Tibial artery (tissue), 4 donors: ENCODE data around the gene RPRD1B.

ENCODE experiments used
- DNase-seq, 2 donors: peaks; one replicate each; pipeline ENCODE4 v3.0.0-alpha.2; 2019
- H3K27ac ChIP-seq, 2 donors: fragments of 200-600 bp; sonication (generic) in 1 of 2; 1 replicate in 1 of 2; 2 replicates in 1 of 2; pipeline ENCODE4 v1.5.1; 2018 to 2019; ENCODE audit warnings: mild to moderate bottlenecking in 1 of 2
- H3K27me3 ChIP-seq, 2 donors: fragments of 200-600 bp; sonication (generic) in 1 of 2; one replicate each; pipeline versions ENCODE4 v1.5.1 to v1.6.0; 2016 to 2019
- H3K36me3 ChIP-seq, 3 donors: fragments of 200-600 bp; sonication (generic) in 2 of 3; one replicate each; pipeline ENCODE4 v1.5.1; 2016 to 2019; ENCODE audit warnings: mild to moderate bottlenecking in 2 of 3
- H3K4me1 ChIP-seq, 4 donors: fragments of 200-600 bp; sonication (generic) in 2 of 4; 1 replicate in 3 of 4; 2 replicates in 1 of 4; pipeline ENCODE4 v1.5.1; 2016 to 2019
- H3K4me3 ChIP-seq, 2 donors: fragments of 200-600 bp; sonication (generic) in 1 of 2; 1 replicate in 1 of 2; 2 replicates in 1 of 2; pipeline ENCODE4 v1.5.1; 2018 to 2019; ENCODE audit warnings: mild to moderate bottlenecking in 2 of 2
- H3K9me3 ChIP-seq, 3 donors: fragments of 200-600 bp; sonication (generic) in 1 of 3; one replicate each; pipeline ENCODE4 v1.5.1; 2016 to 2019
- CTCF ChIP-seq, 2 experiments: fragments of 200-600 bp in 1 of 2; fragments of 450-650 bp in 1 of 2; IDR thresholded peaks; one replicate each; pipeline ENCODE4 v1.5.1; 2017 to 2019; ENCODE audit warnings: antibody characterized with exemption in 2 of 2, mild to moderate bottlenecking in 1 of 2, moderate library complexity in 1 of 2
- intact Hi-C: fragments of 100-400 bp; cut with DNase I; formaldehyde crosslinking; loops from one replicate; pipeline ENCODE4 v1.15.0; 2023; ENCODE audit warnings: low total_unique reads

The RPRD1B gene

GRCh38 chr20:38021087-38021772 is 12.3 kb upstream of the RPRD1B start:
- Histone ChIP-seq H3K4me3 (no peak overlapping the region), H3K4me1 (no peaks in the 10 kb centered on the region), H3K9me3 (peaks cover 0 to 14% (median 5%) of the 10 kb centered on the region in 3 donors), H3K36me3 (peaks cover 21 to 25% (median 22%) of the 10 kb centered on the region in 3 donors), H3K27ac (no peak overlapping the region), H3K27me3 (no peaks in the 10 kb centered on the region)
- no peak for DNase-seq
- TF ChIP-seq CTCF (IDR thresholded peaks at IDR 0.05): no peak
- intact Hi-C loops: no loop called here

GRCh38 chr20:38023181-38024001 is 10.2 kb upstream of the RPRD1B start:
- no peak overlapping the region for H3K4me3 ChIP-seq
- no peak for TF ChIP-seq CTCF (IDR thresholded peaks at IDR 0.05)
- DNase-seq: no peak
- peaks cover 4 to 7% (median 6%) of the 10 kb centered on the region in 3 donors for H3K36me3 ChIP-seq
- no peaks in the 10 kb centered on the region for H3K4me1 ChIP-seq
- peaks cover 0 to 5% (median 0%) of the 10 kb centered on the region in 3 donors for H3K9me3 ChIP-seq
- intact Hi-C loops: no loop called here
- no peak overlapping the region for H3K27ac ChIP-seq
- no peaks in the 10 kb centered on the region for H3K27me3 ChIP-seq

GRCh38 chr20:38024496-38024895 is 9.1 kb upstream of the RPRD1B start:
- no peak overlapping the region for H3K4me3 ChIP-seq
- no peak for TF ChIP-seq CTCF (IDR thresholded peaks at IDR 0.05)
- no peaks in the 10 kb centered on the region for H3K36me3 ChIP-seq
- H3K9me3 ChIP-seq: no peaks in the 10 kb centered on the region
- intact Hi-C loops: no loop called here
- no peaks in the 10 kb centered on the region for H3K27me3 ChIP-seq
- DNase-seq: no peak
- no peaks in the 10 kb centered on the region for H3K4me1 ChIP-seq
- H3K27ac ChIP-seq: no peak overlapping the region

GRCh38 chr20:38029453-38029852 is 4.1 kb upstream of the RPRD1B start:
- H3K27me3 ChIP-seq: no peaks in the 10 kb centered on the region
- no peaks in the 10 kb centered on the region for H3K36me3 ChIP-seq
- no peak for TF ChIP-seq CTCF (IDR thresholded peaks at IDR 0.05)
- H3K4me3 ChIP-seq: no peak overlapping the region
- DNase-seq: no peak
- intact Hi-C loops: no loop called here
- peaks cover 0 to 20% (median 13%) of the 10 kb centered on the region in 4 donors for H3K4me1 ChIP-seq
- no peaks in the 10 kb centered on the region for H3K9me3 ChIP-seq
- H3K27ac ChIP-seq: no peak overlapping the region

- no peaks in the 10 kb centered on the region for H3K9me3 ChIP-seq
- TF ChIP-seq CTCF (IDR thresholded peaks at IDR 0.05): no peak
- H3K36me3 ChIP-seq: peaks cover 0 to 3% (median 0%) of the 10 kb centered on the region in 3 donors
- H3K27ac ChIP-seq: no peak overlapping the region
- DNase-seq: no peak
- intact Hi-C loops: no loop called here
- peaks cover 0 to 45% (median 31%) of the 10 kb centered on the region in 4 donors for H3K4me1 ChIP-seq
- no peaks in the 10 kb centered on the region for H3K27me3 ChIP-seq
- no peak overlapping the region for H3K4me3 ChIP-seq
Measured at GRCh38 chr20:38031957-38032356, 1.6 kb upstream of the RPRD1B start.
